Femur (tissue), 1 donor: Measurements from ENCODE around the gene RHBDD2.
A peak's percentile ranks its signal among the peaks of the same experiment; 100 is the strongest.

Experiments used
- DNase-seq: peaks from one replicate; pipeline ENCODE4 v3.0.0-alpha.2; 2017

RHBDD2 gene

GRCh38 chr7:75921479-75921878, 42.6 kb downstream of the RHBDD2 start:
- DNase-seq = no peak

GRCh38 chr7:75922966-75923603, 44.3 kb downstream of the RHBDD2 start:
- DNase-seq = no peak

GRCh38 chr7:75924256-75924655, 45.4 kb downstream of the RHBDD2 start:
- no peak for DNase-seq

- no peak for DNase-seq
Observed at GRCh38 chr7:75924889-75925288, 46.1 kb downstream of the RHBDD2 start.

GRCh38 chr7:75925717-75926435, 47.0 kb downstream of the RHBDD2 start:
- peak; percentile 35 for DNase-seq

GRCh38 chr7:75928568-75928914, 49.7 kb downstream of the RHBDD2 start:
- DNase-seq = no peak

- DNase-seq = no peak
Observed at GRCh38 chr7:75931680-75932079, 52.8 kb downstream of the RHBDD2 start.

GRCh38 chr7:75937958-75938786, 59.3 kb downstream of the RHBDD2 start:
- DNase-seq = peak; percentile 54
